ENCODE measurements around the gene AGBL3.

GRCh38 chr7:134947831-134948230 is 38.5 kb upstream of the AGBL3 start:
- no peak for TF ChIP-seq POLR2A (IDR thresholded peaks at IDR 0.05)
- no peak for TF ChIP-seq CTCF (IDR thresholded peaks at IDR 0.05)

Measured in uterus (tissue), 2 donors.